Measurements from ENCODE around the gene TMEM256.

Gene TMEM256

DNA sequence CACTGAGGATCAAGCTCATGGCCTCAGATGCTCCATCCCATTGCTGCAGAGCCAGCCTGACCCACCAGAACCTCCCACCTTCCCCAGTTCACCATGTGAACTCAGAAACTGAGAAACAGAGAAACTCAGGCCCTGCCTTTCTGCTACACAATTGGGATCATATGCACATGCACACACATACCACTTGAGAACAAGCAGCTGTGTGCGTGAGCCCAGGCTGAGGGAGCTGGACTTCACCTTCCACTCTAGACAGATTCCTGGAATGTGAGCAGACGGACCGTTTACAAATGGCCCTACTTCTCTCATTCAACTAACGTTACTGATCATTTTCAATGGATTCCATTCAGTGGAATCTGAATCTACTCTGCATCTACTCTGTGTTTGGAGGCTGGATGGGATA lies 19.8 kb upstream of the TMEM256 start:
- in situ Hi-C loops (cut with MboI; ENCODE audit: low pct_unique_long_range_greater_than_20kb, low sequenced_read_pairs, unreplicated experiment) = no loop called here
- TF ChIP-seq, protein P1, sequence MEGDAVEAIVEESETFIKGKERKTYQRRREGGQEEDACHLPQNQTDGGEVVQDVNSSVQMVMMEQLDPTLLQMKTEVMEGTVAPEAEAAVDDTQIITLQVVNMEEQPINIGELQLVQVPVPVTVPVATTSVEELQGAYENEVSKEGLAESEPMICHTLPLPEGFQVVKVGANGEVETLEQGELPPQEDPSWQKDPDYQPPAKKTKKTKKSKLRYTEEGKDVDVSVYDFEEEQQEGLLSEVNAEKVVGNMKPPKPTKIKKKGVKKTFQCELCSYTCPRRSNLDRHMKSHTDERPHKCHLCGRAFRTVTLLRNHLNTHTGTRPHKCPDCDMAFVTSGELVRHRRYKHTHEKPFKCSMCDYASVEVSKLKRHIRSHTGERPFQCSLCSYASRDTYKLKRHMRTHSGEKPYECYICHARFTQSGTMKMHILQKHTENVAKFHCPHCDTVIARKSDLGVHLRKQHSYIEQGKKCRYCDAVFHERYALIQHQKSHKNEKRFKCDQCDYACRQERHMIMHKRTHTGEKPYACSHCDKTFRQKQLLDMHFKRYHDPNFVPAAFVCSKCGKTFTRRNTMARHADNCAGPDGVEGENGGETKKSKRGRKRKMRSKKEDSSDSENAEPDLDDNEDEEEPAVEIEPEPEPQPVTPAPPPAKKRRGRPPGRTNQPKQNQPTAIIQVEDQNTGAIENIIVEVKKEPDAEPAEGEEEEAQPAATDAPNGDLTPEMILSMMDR (IDR thresholded peaks at IDR 0.05; ENCODE audit: extremely low read depth, insufficient read depth, missing control alignments) = no peak
- DNase-seq (ENCODE audit: low spot score) = no peak

DNA sequence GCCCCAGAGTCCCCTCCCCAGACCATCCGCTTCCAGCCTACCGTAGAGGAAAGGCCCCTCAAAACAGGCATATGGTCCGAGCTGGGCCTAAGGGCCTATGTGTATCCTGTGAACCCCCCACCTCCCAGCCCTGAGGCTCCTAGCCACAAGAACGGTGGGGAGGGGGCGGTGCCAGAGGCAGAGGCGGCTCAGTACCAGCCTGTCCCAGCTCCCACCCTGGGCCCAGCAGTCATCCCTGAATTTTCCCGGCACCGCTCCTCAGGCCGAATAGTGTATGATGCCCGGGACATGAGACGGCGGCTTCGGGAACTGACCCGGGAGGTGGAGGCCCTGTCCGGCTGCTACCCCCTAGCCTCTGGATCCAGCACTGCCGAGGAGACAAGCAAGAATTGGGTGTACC lies 17.3 kb upstream of the TMEM256 start:
- in situ Hi-C loops (cut with MboI; ENCODE audit: low pct_unique_long_range_greater_than_20kb, low sequenced_read_pairs, unreplicated experiment) = no loop called here
- TF ChIP-seq, protein P1 (IDR thresholded peaks at IDR 0.05; ENCODE audit: extremely low read depth, insufficient read depth, missing control alignments) = no peak
- no peak for DNase-seq (ENCODE audit: low spot score)

DNA sequence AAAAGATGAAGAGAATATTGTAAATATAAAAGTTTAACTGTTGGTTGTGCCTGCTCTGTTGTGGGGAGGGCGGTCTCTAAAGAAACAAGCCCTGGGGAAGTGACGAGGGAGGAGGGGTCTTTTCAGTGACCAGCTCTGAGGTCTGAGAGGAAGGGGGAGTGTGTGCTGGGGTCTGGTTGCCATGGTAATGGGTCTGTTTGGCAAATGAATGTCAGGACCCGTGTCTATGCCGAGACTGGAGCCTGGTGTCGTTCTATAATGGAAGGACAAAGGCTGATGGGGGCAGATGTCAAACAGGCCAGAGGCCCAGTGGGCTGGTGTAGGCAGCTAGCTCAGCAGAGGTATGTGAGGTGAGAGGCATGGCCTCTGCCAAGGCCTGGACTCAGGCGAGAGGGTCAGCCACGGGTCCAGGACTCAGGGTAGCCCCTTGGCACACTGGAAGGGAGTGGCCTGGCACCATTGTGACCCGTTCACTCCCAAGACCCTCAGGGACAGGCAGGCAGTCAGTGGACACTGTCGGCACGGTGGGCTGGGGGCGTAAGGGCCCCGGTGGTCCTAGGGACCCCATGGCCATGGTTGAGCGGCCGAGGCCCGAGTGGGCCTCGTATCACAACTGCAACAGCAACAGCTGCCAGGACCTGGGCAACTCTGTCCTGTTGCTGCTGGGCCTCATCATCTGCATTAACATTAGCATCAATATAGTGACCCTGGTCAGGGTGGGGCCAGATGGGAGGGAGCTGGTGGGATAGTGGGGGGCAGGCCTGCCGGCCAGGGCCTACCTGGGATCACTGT lies 16.1 kb upstream of the TMEM256 start, which contains the start of gene SPEM1:
Gene SPEM1 (plus strand): TSS at position 506 of the 792 bp plus-strand sequence. CDS start 61 bp downstream, at position 567.
- in situ Hi-C loops (cut with MboI; ENCODE audit: low pct_unique_long_range_greater_than_20kb, low sequenced_read_pairs, unreplicated experiment) = no loop called here
- DNase-seq (ENCODE audit: low spot score) = no peak
- TF ChIP-seq, protein P1 (IDR thresholded peaks at IDR 0.05; ENCODE audit: extremely low read depth, insufficient read depth, missing control alignments) = no peak

DNA sequence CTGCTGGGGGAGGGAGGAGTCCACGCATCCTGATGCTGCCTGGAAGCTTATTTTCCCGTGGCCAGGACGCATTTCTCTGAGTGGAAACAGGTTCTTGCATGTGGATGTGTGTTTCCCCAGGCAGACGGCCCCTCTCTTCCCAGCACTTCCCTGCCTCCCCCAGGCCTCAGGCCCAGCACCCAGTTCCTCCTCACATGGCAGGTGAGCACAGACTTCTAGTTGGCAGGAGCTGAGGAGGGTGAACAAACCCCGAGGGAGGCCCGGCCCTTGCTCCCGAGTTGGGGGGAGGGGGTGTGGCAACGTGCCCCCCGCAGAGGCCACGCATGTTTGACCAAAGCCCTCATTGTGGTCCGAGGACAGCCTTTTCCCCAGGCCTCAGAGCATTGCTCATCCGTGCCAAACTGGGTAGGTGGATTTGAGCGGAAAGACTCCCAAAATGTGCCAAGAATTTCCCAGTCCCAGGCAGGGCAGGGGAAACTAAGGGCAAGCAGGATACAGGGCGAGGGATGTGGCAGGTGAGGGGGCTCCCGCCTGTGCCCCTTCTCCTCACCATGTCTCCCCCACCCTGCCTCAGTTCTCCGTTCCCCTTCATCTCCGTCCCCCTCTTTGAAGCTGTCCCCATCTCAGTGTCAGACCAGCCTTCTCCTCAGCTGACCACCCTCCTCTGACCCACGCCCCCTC lies 14.7 kb upstream of the TMEM256 start:
- in situ Hi-C loops (cut with MboI; ENCODE audit: low pct_unique_long_range_greater_than_20kb, low sequenced_read_pairs, unreplicated experiment) = no loop called here
- no peak for DNase-seq (ENCODE audit: low spot score)
- TF ChIP-seq, protein P1 (IDR thresholded peaks at IDR 0.05; ENCODE audit: extremely low read depth, insufficient read depth, missing control alignments) = no peak

DNA sequence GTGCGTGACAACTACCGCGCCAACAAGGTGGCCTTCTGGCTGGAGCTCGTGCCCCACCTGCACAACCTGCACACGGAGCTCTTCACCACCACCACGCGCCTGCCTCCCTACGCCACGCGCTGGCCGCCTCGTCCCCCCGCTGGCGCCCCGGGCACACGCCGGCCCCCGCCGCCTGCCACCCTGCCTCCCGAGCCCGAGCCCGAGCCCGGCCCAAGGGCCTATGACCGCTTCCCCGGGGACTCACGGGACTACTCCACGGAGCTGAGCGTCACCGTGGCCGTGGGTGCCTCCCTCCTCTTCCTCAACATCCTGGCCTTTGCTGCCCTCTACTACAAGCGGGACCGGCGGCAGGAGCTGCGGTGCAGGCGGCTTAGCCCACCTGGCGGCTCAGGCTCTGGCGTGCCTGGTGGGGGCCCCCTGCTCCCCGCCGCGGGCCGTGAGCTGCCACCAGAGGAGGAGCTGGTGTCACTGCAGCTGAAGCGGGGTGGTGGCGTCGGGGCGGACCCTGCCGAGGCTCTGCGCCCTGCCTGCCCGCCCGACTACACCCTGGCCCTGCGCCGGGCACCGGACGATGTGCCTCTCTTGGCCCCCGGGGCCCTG lies 13.3 kb upstream of the TMEM256 start:
- no peak for DNase-seq (ENCODE audit: low spot score)
- TF ChIP-seq, protein P1 (IDR thresholded peaks at IDR 0.05; ENCODE audit: extremely low read depth, insufficient read depth, missing control alignments) = no peak
- in situ Hi-C loops (cut with MboI; ENCODE audit: low pct_unique_long_range_greater_than_20kb, low sequenced_read_pairs, unreplicated experiment) = no loop called here

DNA sequence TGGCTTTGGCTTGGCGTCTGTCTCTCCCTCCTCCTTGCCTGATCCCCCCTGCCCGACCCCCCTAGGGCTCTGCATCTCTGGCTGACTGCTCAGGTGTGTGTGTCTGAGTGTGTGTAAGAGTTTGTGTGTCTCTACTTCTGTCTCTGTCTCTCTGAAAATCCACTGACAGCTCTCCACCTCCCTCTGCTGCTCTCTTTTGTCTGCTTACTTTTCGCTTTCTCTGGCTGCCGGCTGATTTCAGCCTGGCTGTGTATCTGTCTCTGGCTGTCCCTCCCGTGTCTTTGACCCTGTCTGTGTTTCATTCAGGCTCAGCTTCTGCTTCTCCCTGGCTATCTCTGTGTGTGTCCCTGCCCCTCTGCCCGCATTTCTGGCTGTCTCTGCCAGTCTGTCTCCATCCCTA lies 12.4 kb upstream of the TMEM256 start:
- DNase-seq (ENCODE audit: low spot score) = no peak
- TF ChIP-seq, protein P1 (IDR thresholded peaks at IDR 0.05; ENCODE audit: extremely low read depth, insufficient read depth, missing control alignments) = no peak
- in situ Hi-C loops (cut with MboI; ENCODE audit: low pct_unique_long_range_greater_than_20kb, low sequenced_read_pairs, unreplicated experiment) = no loop called here
